HG03103 (cell line): ENCODE measurements around the gene VCY1B.
"Not testable (repeated sequence)": the region's sequence is repeated elsewhere in the genome, so short reads cannot be mapped to it uniquely, and the experiment has no call there.

Experiments
- ATAC-seq: cut with Tn5 transposase; IDR thresholded peaks from one replicate; pipeline ENCODE4 v1.9.1; 2021; ENCODE audit warnings: low read depth; ENCODE audit not compliant: unreplicated experiment

VCY1B gene

GRCh38 chrY:14055927-14056326 lies at the start of gene VCY1B:
Gene VCY1B (plus strand): TSS chrY:14056227. CDS start chrY:14056290, 63 bp downstream.
- not testable (repeated sequence) for ATAC-seq

- not testable (repeated sequence) for ATAC-seq
Measured at GRCh38 chrY:14011916-14012315, 44.1 kb upstream of the VCY1B start.

GRCh38 chrY:14030395-14030794 lies 25.6 kb upstream of the VCY1B start:
- not testable (repeated sequence) for ATAC-seq

DNA sequence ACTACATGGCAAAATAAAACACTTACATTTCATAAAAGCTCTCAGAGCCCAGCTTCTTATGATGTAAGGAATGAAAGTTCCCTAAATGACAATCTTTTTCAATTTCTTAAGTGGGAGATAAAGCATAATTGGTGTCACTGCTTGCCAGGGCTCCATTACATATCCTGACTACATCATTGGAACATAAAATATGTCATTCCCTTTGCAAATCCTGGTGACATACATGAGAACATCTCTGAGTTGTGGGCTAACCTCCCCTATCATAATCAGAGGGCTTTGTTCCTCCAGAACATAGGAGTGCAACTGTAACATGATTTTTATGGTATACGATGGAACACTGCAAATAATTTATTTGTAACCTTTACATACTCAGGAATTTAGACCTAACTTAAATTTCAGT lies 29.9 kb downstream of the VCY1B start:
- ATAC-seq = no peak
